CD4-positive, alpha-beta T cell treated with Interleukin-6 at 100 ng/mL for 8 hours (primary cell): Measurements from ENCODE around the gene TESMIN.

Experiments used
- DNase-seq: peaks from one replicate; pipeline ENCODE4 v3.0.0-alpha.2; 2020; ENCODE audit warnings: mixed read lengths, low spot score

TESMIN gene

GRCh38 chr11:68751331-68751856 is at the start of gene TESMIN:
TSS of gene TESMIN (minus strand) at chr11:68751520. CDS start at chr11:68750660, 860 bp downstream.
- peak; percentile 92 for DNase-seq

GRCh38 chr11:68798221-68798813 is 47.0 kb upstream of the TESMIN start:
- no peak for DNase-seq

- no peak for DNase-seq
These were observed 45.5 kb upstream of the TESMIN start for GRCh38 chr11:68796801-68797200.

- DNase-seq, result no peak
These were observed 41.2 kb upstream of the TESMIN start for GRCh38 chr11:68792400-68792966.

- no peak for DNase-seq
These were observed 33.3 kb upstream of the TESMIN start for GRCh38 chr11:68784653-68785052.

GRCh38 chr11:68783216-68783821 is 32.0 kb upstream of the TESMIN start:
- DNase-seq, result no peak

- DNase-seq, result no peak
These were observed 31.4 kb upstream of the TESMIN start for GRCh38 chr11:68782711-68783110.

GRCh38 chr11:68780829-68781228 is 29.5 kb upstream of the TESMIN start:
- DNase-seq, result no peak

GRCh38 chr11:68778205-68778604 is 26.9 kb upstream of the TESMIN start:
- DNase-seq, result no peak

- DNase-seq, result no peak
These were observed 25.3 kb upstream of the TESMIN start for GRCh38 chr11:68776442-68777235.

GRCh38 chr11:68775951-68776388 is 24.6 kb upstream of the TESMIN start:
- no peak for DNase-seq

- no peak for DNase-seq
These were observed 22.9 kb upstream of the TESMIN start for GRCh38 chr11:68774194-68774585.

- DNase-seq, result no peak
These were observed 22.3 kb upstream of the TESMIN start for GRCh38 chr11:68773521-68774193.

- no peak for DNase-seq
These were observed 21.6 kb upstream of the TESMIN start for GRCh38 chr11:68772936-68773335.

- DNase-seq, result no peak
These were observed 19.5 kb upstream of the TESMIN start for GRCh38 chr11:68770781-68771180.

GRCh38 chr11:68767672-68768071 is 16.4 kb upstream of the TESMIN start:
- no peak for DNase-seq

GRCh38 chr11:68766786-68767185 is 15.5 kb upstream of the TESMIN start:
- DNase-seq, result no peak

GRCh38 chr11:68764746-68765145 is 13.4 kb upstream of the TESMIN start:
- DNase-seq, result no peak

GRCh38 chr11:68763926-68764657 is 12.8 kb upstream of the TESMIN start:
- DNase-seq, result no peak

- no peak for DNase-seq
These were observed 11.9 kb upstream of the TESMIN start for GRCh38 chr11:68763181-68763721.

GRCh38 chr11:68762481-68762880 is 11.2 kb upstream of the TESMIN start:
- DNase-seq, result no peak
